ENCODE data around the gene GALNT11.
"Not testable (repeated sequence)": the region's sequence is repeated elsewhere in the genome, so short reads cannot be mapped to it uniquely, and the experiment has no call there.

DNA sequence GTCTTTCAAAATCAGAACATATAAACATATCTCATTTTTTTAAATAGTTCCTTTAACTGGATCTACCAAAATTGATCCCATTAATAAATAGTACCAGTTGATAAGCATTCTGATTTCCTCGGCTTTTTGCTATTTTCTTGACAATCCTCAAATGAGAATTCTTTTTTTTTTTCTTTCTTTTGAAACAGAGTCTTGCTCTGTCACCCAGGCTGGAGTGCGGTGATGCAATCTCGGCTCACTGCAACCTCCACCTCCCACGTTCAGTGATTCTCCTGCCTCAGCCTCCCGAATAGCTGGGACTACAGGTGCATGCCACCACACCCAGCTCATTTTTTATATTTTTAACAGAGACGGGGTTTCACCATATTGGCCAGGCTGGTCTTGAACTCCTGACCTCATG, 7.8 kb upstream of the GALNT11 start:
- TF ChIP-seq, protein P1, sequence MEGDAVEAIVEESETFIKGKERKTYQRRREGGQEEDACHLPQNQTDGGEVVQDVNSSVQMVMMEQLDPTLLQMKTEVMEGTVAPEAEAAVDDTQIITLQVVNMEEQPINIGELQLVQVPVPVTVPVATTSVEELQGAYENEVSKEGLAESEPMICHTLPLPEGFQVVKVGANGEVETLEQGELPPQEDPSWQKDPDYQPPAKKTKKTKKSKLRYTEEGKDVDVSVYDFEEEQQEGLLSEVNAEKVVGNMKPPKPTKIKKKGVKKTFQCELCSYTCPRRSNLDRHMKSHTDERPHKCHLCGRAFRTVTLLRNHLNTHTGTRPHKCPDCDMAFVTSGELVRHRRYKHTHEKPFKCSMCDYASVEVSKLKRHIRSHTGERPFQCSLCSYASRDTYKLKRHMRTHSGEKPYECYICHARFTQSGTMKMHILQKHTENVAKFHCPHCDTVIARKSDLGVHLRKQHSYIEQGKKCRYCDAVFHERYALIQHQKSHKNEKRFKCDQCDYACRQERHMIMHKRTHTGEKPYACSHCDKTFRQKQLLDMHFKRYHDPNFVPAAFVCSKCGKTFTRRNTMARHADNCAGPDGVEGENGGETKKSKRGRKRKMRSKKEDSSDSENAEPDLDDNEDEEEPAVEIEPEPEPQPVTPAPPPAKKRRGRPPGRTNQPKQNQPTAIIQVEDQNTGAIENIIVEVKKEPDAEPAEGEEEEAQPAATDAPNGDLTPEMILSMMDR (IDR thresholded peaks at IDR 0.05), result not testable (repeated sequence)
- TF ChIP-seq POLR2A, EP300, POLR2AphosphoS5 (IDR thresholded peaks at IDR 0.05): not testable (repeated sequence)
